Smooth muscle cell of the brain vasculature (primary cell): Measurements from ENCODE around the gene SPG7.

ENCODE experiments used
- DNase-seq: peaks from one replicate; pipeline ENCODE4 v3.0.0-alpha.2; 2012; ENCODE audit warnings: low read depth, low spot score

SPG7 gene

DNA sequence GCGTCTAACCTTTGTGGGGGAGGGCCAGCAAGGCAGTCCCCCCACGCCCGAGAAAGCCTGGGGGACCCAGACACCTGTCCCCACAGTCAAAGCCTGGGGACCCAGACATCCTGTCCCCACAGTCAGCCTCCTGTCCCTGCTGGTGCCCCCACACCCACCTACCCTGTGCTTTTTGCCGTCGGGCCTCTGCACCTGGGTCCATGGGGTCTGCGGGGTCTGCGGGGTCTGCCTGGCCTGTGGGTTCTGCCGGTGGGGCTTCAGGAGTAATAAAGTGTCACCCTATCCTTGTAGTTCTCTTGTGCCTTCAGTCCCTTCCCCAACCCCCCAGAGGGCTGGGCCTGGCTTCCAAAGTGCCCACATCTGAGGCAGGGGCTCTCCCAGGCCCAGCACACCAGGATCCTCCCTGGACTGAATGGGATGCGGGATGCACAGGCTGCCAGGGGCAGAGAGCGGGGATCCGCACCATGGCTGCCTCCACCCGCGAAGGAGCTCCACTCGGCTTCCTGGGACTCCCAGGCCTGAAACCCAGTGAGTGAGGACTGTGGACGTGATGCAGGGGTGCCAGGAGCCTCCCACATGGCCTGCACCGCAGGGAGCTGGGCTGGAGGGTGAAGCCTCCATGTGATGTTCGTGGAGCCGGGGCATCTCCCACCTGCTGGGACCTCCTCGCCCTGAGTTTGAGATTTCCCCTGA lies 88.9 kb downstream of the SPG7 start:
- DNase-seq = no peak

DNA sequence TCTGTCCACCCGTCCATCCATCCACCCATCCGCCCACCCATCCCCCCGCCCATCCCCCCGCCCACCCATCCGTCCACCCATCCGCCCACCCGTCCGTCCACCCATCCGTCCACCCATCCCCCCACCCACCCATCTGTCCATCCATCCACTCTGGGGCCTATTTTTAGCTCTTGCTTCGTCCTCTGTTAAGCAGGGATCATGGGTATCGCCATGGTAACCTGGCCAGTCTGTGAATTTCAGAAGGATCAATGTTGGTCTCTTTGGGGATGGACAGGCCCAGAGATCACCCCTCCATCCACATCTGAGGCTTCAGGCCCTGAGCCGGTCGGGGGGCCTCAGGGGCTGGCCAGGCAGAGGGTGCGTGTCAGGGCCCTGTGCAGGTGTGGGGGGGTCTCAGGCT lies 90.0 kb downstream of the SPG7 start:
- no peak for DNase-seq

DNA sequence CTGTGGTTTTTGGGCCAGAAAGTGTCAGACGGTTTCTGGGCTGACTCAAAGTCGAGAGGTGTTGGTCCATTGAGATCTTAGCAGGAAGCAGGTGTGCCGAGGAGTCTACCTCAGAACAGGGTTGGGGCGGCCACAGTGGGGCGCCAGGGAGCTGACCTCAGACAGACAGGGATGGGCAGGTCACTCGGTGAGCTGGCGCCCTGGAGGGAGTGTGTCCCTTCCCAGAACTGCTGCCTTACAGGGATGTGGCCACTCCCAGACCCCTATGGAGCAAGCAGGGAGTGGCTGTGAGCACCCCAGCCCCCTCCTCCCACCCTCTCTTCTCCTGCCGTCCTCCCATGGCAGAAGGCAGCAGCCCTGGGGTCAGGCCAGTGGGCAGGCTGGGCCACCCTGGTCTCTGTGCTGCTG lies 91.3 kb downstream of the SPG7 start:
- no peak for DNase-seq

DNA sequence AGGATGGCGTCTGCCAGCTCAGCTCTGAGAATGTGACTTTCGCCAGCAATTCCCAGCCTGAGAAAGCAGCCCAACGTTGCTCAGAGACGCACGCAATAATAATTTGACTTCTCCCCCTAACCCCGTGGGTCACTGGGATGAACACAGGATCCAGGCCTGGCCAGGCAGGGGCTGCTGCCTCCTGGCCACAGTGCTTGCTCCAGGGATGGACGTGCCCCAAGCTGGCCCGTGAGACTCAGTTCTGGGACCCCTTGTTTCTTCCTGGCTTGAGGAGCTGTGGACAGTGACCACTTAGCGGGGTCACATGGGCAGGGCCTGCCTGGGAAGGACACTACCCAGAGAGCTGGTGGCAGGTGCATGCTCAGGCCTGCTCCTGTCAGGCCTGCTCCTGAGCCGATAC lies 91.7 kb downstream of the SPG7 start:
- DNase-seq = no peak

DNA sequence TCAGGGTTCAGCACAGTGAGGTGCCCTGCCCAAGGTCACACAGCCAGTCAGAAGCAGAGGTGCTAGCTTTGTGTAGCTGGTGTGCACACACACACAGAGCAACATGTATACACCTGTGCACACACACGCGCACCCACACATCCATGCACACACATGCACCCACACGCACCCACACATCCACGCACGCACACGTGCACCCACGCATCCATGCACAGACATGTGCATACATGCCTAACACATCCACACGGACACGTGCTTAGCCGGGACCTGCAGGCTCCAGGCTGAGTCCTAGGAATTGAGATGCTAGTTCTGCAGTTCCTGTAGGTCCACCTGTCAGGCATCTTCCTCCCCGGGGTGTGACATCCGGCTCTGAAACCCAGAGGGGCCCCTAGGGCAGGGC lies 92.2 kb downstream of the SPG7 start:
- DNase-seq = no peak

DNA sequence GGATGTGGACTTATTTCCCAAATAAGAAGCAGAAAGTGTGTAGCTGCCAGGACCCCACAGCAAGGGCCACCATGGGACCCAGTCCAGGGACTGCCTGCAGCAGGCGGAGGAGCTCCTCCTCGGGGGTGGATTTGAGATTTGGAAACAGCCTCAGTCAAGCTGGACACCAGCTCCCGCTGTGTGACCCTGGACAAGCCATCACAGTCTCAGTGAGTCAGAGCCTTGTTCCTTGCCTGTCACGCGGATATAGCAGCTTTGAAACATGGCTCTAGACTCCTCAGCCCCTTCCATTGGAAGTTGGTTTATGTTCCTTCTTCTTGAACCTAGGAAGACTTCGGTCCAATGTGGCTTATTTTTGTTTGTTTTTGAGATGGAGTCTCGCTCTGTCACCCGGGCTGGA lies 92.8 kb downstream of the SPG7 start:
- no peak for DNase-seq

DNA sequence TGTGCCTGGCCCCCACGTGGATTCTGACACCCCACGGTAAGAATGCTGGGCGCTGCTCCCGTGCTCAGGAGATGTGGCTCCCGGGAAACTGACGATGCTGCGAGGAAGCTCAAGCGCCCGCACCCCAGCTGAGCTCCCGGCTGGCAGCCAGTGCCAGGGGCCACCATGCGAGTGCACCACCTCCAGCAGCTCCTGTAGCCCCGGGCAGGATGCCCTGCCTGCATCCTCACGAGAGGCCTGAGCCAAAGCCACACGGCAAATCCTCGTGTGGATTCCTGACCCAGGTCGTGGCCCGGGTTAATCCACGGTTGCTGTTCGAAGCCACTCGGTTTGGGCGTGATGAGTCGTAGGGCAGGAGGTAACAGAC lies 93.7 kb downstream of the SPG7 start:
- no peak for DNase-seq

DNA sequence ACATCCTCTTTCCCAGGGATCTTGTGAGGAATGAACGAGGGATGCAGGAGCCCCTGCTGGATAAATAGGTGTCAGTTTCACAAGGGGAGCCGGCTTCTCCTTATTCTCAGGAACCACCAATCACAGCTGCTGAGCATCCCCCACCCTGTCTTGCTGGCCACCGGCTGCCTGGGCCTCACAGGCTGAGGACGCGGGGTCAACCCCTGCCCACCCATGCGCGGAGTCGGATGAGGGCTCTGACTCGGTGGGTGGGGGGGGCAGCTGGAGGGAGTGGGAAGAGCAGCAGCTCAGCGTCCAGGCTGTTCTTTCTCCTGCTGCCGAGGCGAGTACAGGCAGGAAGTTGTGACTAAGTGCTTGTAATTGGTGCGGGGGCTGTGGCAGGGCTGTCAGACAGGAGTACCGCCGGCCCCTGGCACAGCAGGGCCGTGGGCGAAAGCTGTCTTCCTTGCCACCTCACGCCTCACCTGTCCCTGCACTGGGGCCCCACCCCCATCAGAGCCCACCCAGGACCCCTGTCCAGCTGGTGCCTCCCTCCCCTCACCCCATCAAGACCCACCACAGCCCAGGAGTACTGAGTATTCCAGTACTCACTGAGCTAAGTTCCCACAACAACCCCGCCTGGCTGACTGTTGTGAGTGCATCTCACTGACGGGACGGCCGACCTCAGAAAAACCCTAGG lies 94.2 kb downstream of the SPG7 start:
- peak; percentile 65 for DNase-seq

DNA sequence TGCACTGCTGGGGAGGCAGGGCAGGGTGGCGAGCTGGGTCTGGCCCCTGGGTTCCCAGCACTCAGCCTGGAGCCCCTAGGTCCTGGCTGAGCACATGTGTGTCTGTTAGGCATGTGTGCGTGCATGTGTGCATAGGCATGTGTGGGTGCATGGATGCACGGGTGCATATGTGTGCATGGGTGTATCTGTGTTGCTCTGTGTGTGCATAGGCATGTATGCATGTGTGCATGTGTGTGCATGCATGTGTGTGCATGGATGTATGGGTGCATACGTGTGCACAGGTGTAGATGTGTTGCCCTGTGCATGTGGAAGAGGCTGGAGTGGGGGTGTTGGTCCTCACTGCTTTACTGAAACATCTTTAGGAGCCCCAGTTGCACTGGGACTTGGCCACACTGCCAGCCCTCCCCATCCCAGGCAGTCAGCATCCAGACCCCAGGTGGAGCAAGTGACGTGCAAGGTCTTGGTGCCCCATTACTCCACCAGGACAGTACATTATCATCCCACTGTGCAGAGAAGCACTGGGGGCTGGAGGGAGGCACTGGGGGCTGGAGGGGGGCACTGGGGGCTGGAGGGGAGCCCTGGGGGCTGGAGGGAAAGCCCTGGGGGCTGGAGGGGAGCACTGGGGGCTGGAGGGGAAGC lies 94.9 kb downstream of the SPG7 start:
- no peak for DNase-seq

DNA sequence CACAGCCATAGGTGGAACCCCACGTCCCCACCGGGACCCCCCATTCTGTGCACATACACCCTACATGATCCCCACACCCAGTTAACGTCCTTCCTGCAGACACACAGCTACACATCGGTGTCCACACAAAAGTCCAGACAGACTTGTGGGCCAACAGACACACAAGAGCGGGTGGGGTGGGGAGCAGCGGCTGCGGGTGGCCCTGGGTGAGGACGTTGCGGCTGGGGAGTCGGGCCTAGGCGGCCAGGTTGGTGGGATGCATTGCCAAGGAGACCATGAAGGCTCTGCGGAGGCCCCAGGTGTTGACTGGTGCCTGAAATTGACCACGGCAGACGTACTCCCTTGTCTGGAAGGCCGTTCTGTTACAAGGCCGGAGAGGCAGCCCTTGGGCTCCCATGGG lies 96.6 kb downstream of the SPG7 start:
- DNase-seq = no peak

DNA sequence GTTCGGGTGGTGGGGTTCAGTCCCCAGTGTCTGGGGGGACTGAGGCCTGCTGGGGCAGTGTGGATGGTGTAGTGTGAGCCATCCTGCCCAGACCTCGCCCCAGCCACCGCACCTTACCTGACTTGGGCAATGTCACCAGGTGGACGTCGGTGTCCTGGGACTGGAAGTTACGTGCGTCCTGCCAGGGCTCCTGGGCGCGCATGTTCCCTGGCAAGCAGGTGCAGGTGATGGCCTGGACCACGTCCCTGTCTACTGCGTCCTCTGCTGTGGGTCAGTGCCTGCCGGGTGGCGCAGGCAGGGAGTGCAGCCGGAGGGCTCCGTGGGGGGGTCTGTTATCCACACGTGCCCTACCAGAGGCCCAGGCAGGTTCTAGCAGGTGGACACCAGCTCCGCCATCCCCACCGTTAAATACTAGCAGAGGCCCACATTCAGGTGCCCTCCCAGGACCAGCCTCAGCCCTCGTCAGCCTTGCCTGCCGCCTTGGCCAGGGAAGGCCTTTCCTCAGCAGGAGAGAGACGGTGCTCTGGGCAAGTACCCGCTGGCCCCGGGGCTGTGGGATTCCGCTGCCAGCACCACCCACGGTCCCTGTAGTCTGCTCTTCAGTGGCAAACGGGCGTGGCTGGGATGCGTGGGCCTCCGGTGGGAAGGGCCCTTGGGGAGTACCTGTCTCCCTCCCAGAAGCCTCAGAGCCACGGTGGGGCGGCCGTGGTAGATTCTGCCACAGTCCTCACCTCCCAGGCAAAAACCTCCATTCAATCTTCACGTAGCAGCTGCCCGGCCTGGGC lies 97.2 kb downstream of the SPG7 start:
- no peak for DNase-seq

DNA sequence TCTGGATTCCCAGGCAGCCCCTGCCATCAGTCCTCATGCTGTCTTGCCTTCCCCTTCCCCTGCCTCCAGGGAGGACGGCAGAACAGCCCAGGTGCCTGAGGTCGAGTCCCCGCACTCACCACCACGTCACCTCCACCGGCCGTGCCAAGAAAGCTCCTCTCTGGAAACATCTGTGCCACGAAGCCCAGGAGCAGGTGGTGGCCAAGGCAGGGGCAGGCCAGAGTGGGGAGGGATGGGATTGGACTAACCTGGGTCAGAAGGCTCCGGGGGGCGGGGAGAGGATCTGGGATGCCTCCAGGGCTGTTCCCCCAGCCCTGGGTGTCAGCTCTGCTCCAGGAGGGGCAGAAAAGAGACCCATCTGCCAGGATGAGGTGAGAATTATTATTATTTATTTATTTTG lies 97.8 kb downstream of the SPG7 start:
- no peak for DNase-seq
